GM10266 (cell line): Measurements from ENCODE around the gene PRR5L.

Experiments used
- DNase-seq: peaks from one replicate; pipeline ENCODE4 v3.0.0; 2012; ENCODE audit errors: extremely low spot score
- TF ChIP-seq, protein P1 (sequence below): IDR thresholded peaks from 2 replicates; pipeline ENCODE4 v1.5.1; 2012; ENCODE audit warnings: mild to moderate bottlenecking, low read depth; ENCODE audit not compliant: control insufficient read depth, insufficient read depth; ENCODE audit errors: missing control alignments

PRR5L gene

GRCh38 chr11:36398231-36398953, 102.3 kb downstream of the PRR5L start:
- TF ChIP-seq, protein P1, sequence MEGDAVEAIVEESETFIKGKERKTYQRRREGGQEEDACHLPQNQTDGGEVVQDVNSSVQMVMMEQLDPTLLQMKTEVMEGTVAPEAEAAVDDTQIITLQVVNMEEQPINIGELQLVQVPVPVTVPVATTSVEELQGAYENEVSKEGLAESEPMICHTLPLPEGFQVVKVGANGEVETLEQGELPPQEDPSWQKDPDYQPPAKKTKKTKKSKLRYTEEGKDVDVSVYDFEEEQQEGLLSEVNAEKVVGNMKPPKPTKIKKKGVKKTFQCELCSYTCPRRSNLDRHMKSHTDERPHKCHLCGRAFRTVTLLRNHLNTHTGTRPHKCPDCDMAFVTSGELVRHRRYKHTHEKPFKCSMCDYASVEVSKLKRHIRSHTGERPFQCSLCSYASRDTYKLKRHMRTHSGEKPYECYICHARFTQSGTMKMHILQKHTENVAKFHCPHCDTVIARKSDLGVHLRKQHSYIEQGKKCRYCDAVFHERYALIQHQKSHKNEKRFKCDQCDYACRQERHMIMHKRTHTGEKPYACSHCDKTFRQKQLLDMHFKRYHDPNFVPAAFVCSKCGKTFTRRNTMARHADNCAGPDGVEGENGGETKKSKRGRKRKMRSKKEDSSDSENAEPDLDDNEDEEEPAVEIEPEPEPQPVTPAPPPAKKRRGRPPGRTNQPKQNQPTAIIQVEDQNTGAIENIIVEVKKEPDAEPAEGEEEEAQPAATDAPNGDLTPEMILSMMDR: no peak

GRCh38 chr11:36399236-36399635, 103.1 kb downstream of the PRR5L start:
- no peak for DNase-seq
- TF ChIP-seq, protein P1: no peak

More at GRCh38 chr11:36398231-36398953, 102.3 kb downstream of the PRR5L start:
- DNase-seq: no peak

DNA sequence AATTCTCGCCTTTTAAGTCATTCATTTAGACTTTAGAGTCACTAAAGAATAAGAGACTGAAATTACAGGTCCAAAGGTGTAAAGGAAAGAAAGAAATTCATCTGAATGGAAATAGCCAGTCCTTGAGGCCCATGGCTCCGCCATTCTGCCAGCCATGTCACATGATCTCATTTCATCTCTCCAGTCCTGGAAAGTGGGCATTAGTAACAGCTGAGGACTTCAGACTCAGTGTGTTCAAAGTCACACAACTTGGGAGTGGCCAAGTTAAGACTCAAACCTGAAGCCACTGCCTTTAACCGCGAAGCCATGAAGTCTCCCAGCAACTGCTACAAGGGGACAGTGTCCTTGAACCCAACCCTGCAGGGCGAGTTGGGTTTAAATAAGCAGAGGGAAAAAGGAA, 103.7 kb downstream of the PRR5L start:
- no peak for DNase-seq
- TF ChIP-seq, protein P1: no peak

GRCh38 chr11:36400766-36401455, 104.8 kb downstream of the PRR5L start:
- DNase-seq: no peak
- TF ChIP-seq, protein P1: no peak

GRCh38 chr11:36402568-36403170, 106.6 kb downstream of the PRR5L start:
- DNase-seq: no peak
- TF ChIP-seq, protein P1: no peak

- TF ChIP-seq, protein P1: no peak
- no peak for DNase-seq
Observed at GRCh38 chr11:36403661-36404060, 107.6 kb downstream of the PRR5L start.
